ENCODE results near the gene CLCNKA.

DNA sequence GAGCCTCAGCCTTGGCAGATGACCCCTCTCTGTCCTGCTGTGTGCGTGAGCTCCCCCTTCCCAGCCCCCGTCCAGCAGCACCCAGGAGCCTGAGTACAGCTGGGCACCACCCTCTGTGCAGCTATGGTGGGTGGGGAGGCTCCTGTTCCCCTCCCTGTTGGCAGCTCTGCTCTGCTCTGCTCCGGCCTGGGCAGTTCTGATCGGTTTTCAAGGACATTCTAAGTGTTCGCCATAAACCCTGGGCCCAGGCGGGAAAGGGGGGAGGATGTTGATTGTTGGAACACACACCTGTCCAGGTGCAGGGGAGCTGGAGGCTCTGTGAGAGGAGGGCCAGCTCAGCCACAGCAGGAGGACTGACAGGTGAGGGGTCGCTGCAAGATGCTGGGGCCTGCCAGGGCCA, 21.7 kb downstream of the CLCNKA start, which contains the start of gene CLCNKB:
- TF ChIP-seq ZNF274 (IDR thresholded peaks at IDR 0.05; ENCODE audit: low read depth, low read length) (no peak), YY1 (IDR thresholded peaks at IDR 0.05; ENCODE audit: insufficient read depth, insufficient read length) (no peak), SUZ12 (IDR thresholded peaks at IDR 0.05; ENCODE audit: extremely low read depth, insufficient read depth, insufficient read length) (no peak)
